Left ventricle myocardium inferior (tissue), 1 donor: ENCODE data around the gene NAMPT. TPM values are rescaled to one million over a fixed set of nuclear protein-coding genes. Genes with fewer than 3 reads are reported as not detected.

Experiments used
- DNase-seq: peaks from one replicate; pipeline ENCODE4 v3.0.0-alpha.2; 2020
- H3K27ac ChIP-seq: fragments of 200-600 bp; replicated peaks from 2 replicates; pipeline ENCODE4 v1.8.0; 2021
- H3K27me3 ChIP-seq: fragments of 200-600 bp; 2 replicates; pipeline ENCODE4 v1.8.0; 2021; ENCODE audit warnings: low read depth
- H3K36me3 ChIP-seq: fragments of 200-600 bp; 2 replicates; pipeline ENCODE4 v1.8.0; 2021
- H3K4me1 ChIP-seq: fragments of 200-600 bp; 2 replicates; pipeline ENCODE4 v1.8.0; 2021
- H3K4me3 ChIP-seq: fragments of 200-600 bp; 2 replicates; pipeline ENCODE4 v1.8.0; 2021; ENCODE audit warnings: mild to moderate bottlenecking, moderate library complexity
- H3K9me3 ChIP-seq: fragments of 200-600 bp; replicated peaks from 2 replicates; pipeline ENCODE4 v1.8.0; 2021
- intact Hi-C: fragments of 100-400 bp; cut with micrococcal nuclease; formaldehyde crosslinking; loops from one replicate; pipeline ENCODE4 v1.11.0; 2022
- total RNA-seq: library from RNA; stranded (reverse); fragmentation: NEBNext Ultra II Directional; extraction: Animal tissue kit (Norgen Biotek cat#: 25700); gene quantifications from one replicate; pipeline ENCODE4 v1.2.1, GENCODE V29; 2021
- TF ChIP-seq, protein P1 (sequence below): fragments of 200-600 bp; IDR thresholded peaks from 2 replicates; pipeline ENCODE4 v1.8.0; 2021; ENCODE audit warnings: antibody characterized with exemption, mild to moderate bottlenecking, borderline replicate concordance
- donor health status: DM: no; HTN: yes; CAD: no; lungs with severe emphysema.

Gene NAMPT
- total RNA-seq, 1 donor from 2014 or later: 123 TPM

DNA sequence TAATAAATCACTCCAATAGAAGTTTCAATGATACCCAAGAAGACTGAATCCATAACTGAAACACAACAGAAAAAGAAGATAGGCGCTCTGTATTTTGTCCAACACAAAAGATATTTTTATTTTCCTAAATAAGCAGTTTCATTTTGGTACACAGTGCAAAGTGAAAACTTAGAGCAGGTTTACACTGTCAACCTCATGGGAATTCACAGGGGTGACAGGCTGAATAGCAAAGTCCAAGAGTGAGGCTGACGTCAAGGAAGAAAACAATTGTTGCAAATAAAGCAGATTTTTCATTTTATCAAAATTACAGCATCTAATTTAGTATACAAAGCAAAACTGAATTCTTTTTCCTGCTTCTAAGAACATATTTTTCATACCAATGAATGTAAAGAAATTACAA, 28.6 kb downstream of the NAMPT start:
- peaks cover 91% of the 10 kb centered on the region for H3K36me3 ChIP-seq
- DNase-seq: no peak
- no peaks in the 10 kb centered on the region for H3K27me3 ChIP-seq
- no peak overlapping the region for H3K4me3 ChIP-seq
- TF ChIP-seq, protein P1, sequence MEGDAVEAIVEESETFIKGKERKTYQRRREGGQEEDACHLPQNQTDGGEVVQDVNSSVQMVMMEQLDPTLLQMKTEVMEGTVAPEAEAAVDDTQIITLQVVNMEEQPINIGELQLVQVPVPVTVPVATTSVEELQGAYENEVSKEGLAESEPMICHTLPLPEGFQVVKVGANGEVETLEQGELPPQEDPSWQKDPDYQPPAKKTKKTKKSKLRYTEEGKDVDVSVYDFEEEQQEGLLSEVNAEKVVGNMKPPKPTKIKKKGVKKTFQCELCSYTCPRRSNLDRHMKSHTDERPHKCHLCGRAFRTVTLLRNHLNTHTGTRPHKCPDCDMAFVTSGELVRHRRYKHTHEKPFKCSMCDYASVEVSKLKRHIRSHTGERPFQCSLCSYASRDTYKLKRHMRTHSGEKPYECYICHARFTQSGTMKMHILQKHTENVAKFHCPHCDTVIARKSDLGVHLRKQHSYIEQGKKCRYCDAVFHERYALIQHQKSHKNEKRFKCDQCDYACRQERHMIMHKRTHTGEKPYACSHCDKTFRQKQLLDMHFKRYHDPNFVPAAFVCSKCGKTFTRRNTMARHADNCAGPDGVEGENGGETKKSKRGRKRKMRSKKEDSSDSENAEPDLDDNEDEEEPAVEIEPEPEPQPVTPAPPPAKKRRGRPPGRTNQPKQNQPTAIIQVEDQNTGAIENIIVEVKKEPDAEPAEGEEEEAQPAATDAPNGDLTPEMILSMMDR: no peak
- no peaks in the 10 kb centered on the region for H3K4me1 ChIP-seq
- no peak overlapping the region for H3K27ac ChIP-seq
- intact Hi-C loops: no loop called here
- H3K9me3 ChIP-seq: no peaks in the 10 kb centered on the region

DNA sequence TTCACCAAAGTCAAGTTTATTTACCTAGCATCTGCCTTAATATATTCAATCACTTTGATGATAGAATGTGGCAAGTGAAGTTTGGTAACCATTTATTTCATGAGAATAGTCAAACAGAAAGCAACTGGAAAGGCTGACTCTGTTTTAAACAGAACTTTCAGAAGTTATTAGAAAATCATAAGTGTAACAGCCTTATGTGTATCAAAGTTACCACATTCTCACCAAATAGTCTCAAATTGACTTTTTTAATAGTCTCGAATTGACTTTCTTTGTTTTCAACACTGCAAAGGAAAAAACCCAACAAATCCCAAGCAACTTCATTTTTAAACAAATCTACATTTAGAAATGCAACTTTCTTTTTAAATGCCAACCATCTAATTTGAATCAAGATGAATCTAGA, 29.5 kb downstream of the NAMPT start:
- TF ChIP-seq, protein P1: no peak
- Histone ChIP-seq H3K36me3 (peaks cover 87% of the 10 kb centered on the region), H3K4me3 (no peak overlapping the region), H3K9me3 (no peaks in the 10 kb centered on the region), H3K4me1 (no peaks in the 10 kb centered on the region), H3K27me3 (no peaks in the 10 kb centered on the region), H3K27ac (no peak overlapping the region)
- no peak for DNase-seq
- intact Hi-C loops: no loop called here

DNA sequence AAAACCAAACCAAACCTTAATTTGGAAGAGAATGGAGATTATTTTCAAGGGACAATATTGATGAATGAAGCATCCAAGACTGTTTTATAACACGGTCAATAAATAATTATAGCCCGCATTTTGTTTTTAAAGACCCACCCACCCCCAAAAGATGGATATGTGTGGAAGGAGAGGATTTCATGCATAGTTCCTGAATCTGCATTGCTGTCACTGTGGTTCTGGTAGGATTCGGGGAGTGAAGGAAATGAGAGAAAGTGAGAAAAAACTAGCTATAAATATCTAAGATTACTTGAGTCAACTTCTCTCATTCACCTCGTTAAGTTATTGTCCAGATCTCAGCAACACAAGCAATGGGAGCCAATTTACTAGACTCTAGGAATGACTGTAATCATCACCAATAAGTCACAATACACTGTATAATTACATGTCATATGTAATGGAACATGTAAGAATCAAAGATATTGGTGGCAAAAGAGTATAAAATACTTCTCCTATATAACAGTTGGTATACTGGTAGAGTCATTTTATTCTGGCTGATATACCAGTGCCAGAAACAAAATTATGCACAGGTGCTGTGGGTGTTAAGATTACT, 30.2 kb downstream of the NAMPT start:
- intact Hi-C loops: no loop called here
- no peak for DNase-seq
- no peaks in the 10 kb centered on the region for H3K4me1 ChIP-seq
- H3K36me3 ChIP-seq: peaks cover 84% of the 10 kb centered on the region
- TF ChIP-seq, protein P1: no peak
- no peaks in the 10 kb centered on the region for H3K27me3 ChIP-seq
- no peak overlapping the region for H3K27ac ChIP-seq
- H3K9me3 ChIP-seq: no peaks in the 10 kb centered on the region
- no peak overlapping the region for H3K4me3 ChIP-seq

DNA sequence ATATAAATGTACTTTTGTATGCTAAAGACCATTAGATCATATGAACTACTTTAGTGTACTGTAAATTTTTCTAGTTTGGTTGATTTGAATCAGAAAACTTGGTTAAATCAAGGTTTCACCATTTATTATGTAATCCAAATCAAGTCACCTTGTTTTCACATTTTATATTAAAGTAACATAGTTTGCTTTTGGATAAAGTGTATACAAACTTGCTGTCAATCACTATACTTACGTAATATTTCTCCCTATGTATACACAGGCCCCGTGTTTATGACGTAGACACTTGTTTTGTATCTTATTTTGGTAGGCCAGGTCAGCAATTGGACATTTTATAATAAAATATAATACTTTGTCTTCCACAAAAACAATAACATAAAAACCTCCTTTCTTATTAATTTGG, 32.2 kb downstream of the NAMPT start:
- peaks cover 2% of the 10 kb centered on the region for H3K9me3 ChIP-seq
- H3K36me3 ChIP-seq: peaks cover 84% of the 10 kb centered on the region
- intact Hi-C loops: no loop called here
- no peak for DNase-seq
- H3K27me3 ChIP-seq: no peaks in the 10 kb centered on the region
- H3K27ac ChIP-seq: no peak overlapping the region
- no peaks in the 10 kb centered on the region for H3K4me1 ChIP-seq
- no peak overlapping the region for H3K4me3 ChIP-seq
- TF ChIP-seq, protein P1: no peak

DNA sequence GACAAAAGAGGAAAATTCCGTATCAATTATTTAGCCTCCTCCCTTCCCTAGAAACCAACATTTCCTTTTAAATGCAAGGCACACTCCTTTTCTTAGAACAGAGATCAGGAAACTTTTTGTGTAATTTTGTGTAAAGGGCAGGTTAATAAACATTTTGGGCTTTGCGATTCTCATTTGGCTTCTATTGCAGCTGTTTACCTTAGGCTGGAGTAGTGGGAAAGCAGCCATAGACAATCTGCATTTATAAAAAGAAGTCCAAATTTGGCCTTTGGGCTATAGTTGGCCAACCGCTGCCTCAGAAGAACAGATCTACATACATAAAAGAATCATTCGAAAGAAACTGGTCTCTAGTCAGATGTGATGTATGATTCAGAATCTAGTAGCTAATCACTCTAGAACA, 35.3 kb downstream of the NAMPT start:
- no peak for DNase-seq
- Histone ChIP-seq H3K4me1 (no peaks in the 10 kb centered on the region), H3K9me3 (peaks cover 9% of the 10 kb centered on the region), H3K27me3 (no peaks in the 10 kb centered on the region), H3K36me3 (peaks cover 72% of the 10 kb centered on the region), H3K4me3 (no peak overlapping the region), H3K27ac (no peak overlapping the region)
- intact Hi-C loops: no loop called here
- TF ChIP-seq, protein P1: no peak
